T-helper 1 cell treated with Interleukin-12 subunit alpha and Interleukin-12 subunit beta and Interleukin-4 antibody, amounts not matched to agents 30 ng/mL and 1 ng/mL, for 36 hours (primary cell): Measurements from ENCODE around the gene MIER2. TPM values are rescaled to one million over a fixed set of nuclear protein-coding genes. Genes with fewer than 3 reads are reported as not detected.

Source experiments
- intact Hi-C: fragments of 100-400 bp; cut with micrococcal nuclease; formaldehyde crosslinking; loops from one replicate; pipeline ENCODE4 v1.15.1; 2024
- total RNA-seq: library from RNA; stranded (reverse); gene quantifications from 2 replicates; pipeline ENCODE4 v1.2.3, GENCODE V29; 2022

Gene MIER2
- total RNA-seq, 1 donor from 2014 or later = 28.3 TPM

- intact Hi-C loops = no loop called here
These were observed 34.1 kb upstream of the MIER2 start for GRCh38 chr19:378706-379105.

- intact Hi-C loops = no loop called here
These were observed 33.4 kb upstream of the MIER2 start for GRCh38 chr19:377801-378581.

GRCh38 chr19:376111-376470 is 31.5 kb upstream of the MIER2 start:
- intact Hi-C loops = no loop called here

- intact Hi-C loops = no loop called here
These were observed 31.0 kb upstream of the MIER2 start for GRCh38 chr19:375395-376110.

- intact Hi-C loops = no loop called here
These were observed 30.3 kb upstream of the MIER2 start for GRCh38 chr19:374886-375235.

- intact Hi-C loops = no loop called here
These were observed 29.7 kb upstream of the MIER2 start for GRCh38 chr19:374183-374885.

GRCh38 chr19:373391-374182 is 29.0 kb upstream of the MIER2 start:
- intact Hi-C loops = no loop called here

- intact Hi-C loops = no loop called here
These were observed 27.8 kb upstream of the MIER2 start for GRCh38 chr19:372306-372890.

- intact Hi-C loops = no loop called here
These were observed 27.0 kb upstream of the MIER2 start for GRCh38 chr19:371501-372168.

- intact Hi-C loops = no loop called here
These were observed 26.2 kb upstream of the MIER2 start for GRCh38 chr19:370641-371330.

GRCh38 chr19:369876-370275 is 25.3 kb upstream of the MIER2 start:
- intact Hi-C loops = no loop called here

GRCh38 chr19:369256-369655 is 24.7 kb upstream of the MIER2 start:
- intact Hi-C loops = no loop called here

GRCh38 chr19:368630-369024 is 24.0 kb upstream of the MIER2 start:
- intact Hi-C loops = no loop called here

GRCh38 chr19:367963-368629 is 23.5 kb upstream of the MIER2 start:
- intact Hi-C loops = no loop called here

GRCh38 chr19:367561-367960 is 23.0 kb upstream of the MIER2 start:
- intact Hi-C loops = no loop called here

- intact Hi-C loops = no loop called here
These were observed 22.4 kb upstream of the MIER2 start for GRCh38 chr19:366951-367350.

GRCh38 chr19:366205-366783 is 21.7 kb upstream of the MIER2 start:
- intact Hi-C loops = no loop called here

- intact Hi-C loops = no loop called here
These were observed 20.1 kb upstream of the MIER2 start for GRCh38 chr19:364496-365287.
